Activated B cell treated with CpG ODN at 0.5 μM for 24 hours (primary cell): ENCODE data around the gene PRDM16. TPM values are rescaled to one million over a fixed set of nuclear protein-coding genes. Genes with fewer than 3 reads are reported as not detected.

ENCODE experiments used
- ATAC-seq: fragments of 200-7000 bp; cut with Tn5 transposase; one replicate; pipeline ENCODE4 v1.10.0; 2021; ENCODE audit warnings: low read depth, mild to moderate bottlenecking, moderate library complexity
- CTCF ChIA-PET: fragments of 350-600 bp; sonication (Branson Sonifier 250); formaldehyde crosslinking; loops from one replicate; lab custom pipeline; 2021; ENCODE audit warnings: antibody characterized with exemption; lab: Charles Lee
- POLR2A ChIA-PET: fragments of 350-600 bp; sonication (Branson Sonifier 250); formaldehyde crosslinking; loops from one replicate; lab custom pipeline; 2021; ENCODE audit warnings: antibody characterized with exemption; lab: Charles Lee
- DNase-seq: peaks from one replicate; pipeline ENCODE4 v3.0.0; 2022
- H3K27ac Mint-ChIP-seq: one replicate; pipeline ENCODE4 v1.8.0; 2020; ENCODE audit warnings: mixed read lengths
- H3K27me3 Mint-ChIP-seq: one replicate; pipeline ENCODE4 v1.8.0; 2021; ENCODE audit warnings: mixed read lengths
- H3K36me3 Mint-ChIP-seq: one replicate; pipeline ENCODE4 v1.8.0; 2021; ENCODE audit warnings: low read depth, mixed read lengths
- H3K4me1 Mint-ChIP-seq: one replicate; pipeline ENCODE4 v1.8.0; 2021; ENCODE audit warnings: mixed read lengths
- H3K4me3 Mint-ChIP-seq: one replicate; pipeline ENCODE4 v1.8.0; 2020; ENCODE audit warnings: mild to moderate bottlenecking, mixed read lengths
- H3K9me3 Mint-ChIP-seq: one replicate; pipeline ENCODE4 v1.8.0; 2020; ENCODE audit warnings: mixed read lengths
- intact Hi-C: fragments of 100-400 bp; cut with micrococcal nuclease; formaldehyde crosslinking; loops from one replicate; pipeline ENCODE4 v1.15.1; 2024
- total RNA-seq: library from RNA; stranded (reverse); gene quantifications from 2 replicates; pipeline ENCODE4 v1.2.3, GENCODE V29; 2022
- TF ChIP-seq, protein P1 (sequence below): fragments of 200-600 bp; IDR thresholded peaks from one replicate; pipeline ENCODE4 v1.8.0; 2022; ENCODE audit warnings: antibody characterized with exemption, mild to moderate bottlenecking

PRDM16 gene
- total RNA-seq, 1 donor from 2014 or later: not detected

DNA sequence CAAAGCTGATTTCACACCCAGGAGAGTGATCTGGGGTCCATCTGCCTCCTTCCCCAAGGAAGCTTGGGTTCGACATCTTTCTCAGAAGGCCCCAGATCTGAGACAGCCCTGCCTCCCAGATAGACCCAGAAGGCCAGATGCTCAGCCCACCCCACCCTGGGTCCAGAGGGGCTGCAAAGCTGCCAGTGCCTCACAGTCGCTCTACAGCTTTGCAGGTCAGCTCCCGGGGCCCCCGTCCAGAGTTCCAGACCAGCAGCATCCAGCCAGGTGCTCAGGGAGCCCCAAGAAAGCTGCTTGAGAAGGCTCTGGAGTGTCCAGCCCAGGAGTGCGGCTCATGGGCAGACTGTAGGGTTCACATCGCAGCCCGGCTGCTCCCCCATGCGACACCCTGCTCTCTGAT, 242.7 kb downstream of the PRDM16 start:
- H3K4me1 Mint-ChIP-seq: peaks cover 9% of the 10 kb centered on the region
- peaks cover 15% of the 10 kb centered on the region for H3K27me3 Mint-ChIP-seq
- CTCF ChIA-PET: no interaction called here
- TF ChIP-seq, protein P1, sequence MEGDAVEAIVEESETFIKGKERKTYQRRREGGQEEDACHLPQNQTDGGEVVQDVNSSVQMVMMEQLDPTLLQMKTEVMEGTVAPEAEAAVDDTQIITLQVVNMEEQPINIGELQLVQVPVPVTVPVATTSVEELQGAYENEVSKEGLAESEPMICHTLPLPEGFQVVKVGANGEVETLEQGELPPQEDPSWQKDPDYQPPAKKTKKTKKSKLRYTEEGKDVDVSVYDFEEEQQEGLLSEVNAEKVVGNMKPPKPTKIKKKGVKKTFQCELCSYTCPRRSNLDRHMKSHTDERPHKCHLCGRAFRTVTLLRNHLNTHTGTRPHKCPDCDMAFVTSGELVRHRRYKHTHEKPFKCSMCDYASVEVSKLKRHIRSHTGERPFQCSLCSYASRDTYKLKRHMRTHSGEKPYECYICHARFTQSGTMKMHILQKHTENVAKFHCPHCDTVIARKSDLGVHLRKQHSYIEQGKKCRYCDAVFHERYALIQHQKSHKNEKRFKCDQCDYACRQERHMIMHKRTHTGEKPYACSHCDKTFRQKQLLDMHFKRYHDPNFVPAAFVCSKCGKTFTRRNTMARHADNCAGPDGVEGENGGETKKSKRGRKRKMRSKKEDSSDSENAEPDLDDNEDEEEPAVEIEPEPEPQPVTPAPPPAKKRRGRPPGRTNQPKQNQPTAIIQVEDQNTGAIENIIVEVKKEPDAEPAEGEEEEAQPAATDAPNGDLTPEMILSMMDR: no peak
- DNase-seq (no peak), ATAC-seq (no peak)
- no peak overlapping the region for H3K4me3 Mint-ChIP-seq
- H3K9me3 Mint-ChIP-seq: peaks cover 5% of the 10 kb centered on the region
- H3K27ac Mint-ChIP-seq: no peak overlapping the region
- POLR2A ChIA-PET: no interaction called here
- intact Hi-C loops: no loop called here
- no peaks in the 10 kb centered on the region for H3K36me3 Mint-ChIP-seq

DNA sequence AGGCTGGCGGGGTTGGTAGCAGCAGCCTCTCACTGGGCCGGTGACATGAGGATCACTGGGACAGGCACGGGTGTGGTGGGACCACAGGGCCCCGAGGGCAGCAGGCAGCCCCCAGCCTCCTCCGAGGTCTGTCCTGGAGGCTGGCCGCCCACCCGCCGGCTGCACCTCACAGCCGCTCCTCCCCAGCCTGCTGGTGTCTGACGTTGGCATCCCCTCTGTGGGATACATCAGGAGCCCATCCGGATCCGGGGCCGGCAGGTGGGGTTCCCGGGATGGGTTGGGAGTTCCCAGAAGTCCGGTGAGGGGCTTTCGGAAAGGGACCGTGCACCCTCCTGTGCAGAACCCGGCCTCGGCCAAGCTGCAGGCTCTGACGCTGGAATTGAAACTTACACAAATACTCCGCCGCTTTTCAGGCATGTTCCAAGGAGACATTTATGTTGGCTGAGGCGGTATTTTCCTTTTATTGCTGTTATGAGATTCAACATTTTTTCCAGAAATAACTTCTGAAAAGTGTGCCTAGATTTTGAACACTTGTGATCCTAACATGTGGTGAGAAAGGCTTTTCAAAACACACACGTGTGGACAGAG, 243.4 kb downstream of the PRDM16 start:
- no peak for ATAC-seq
- Mint-ChIP-seq H3K36me3 (no peaks in the 10 kb centered on the region), H3K4me1 (peaks cover 6% of the 10 kb centered on the region), H3K9me3 (peaks cover 6% of the 10 kb centered on the region), H3K27me3 (peaks cover 15% of the 10 kb centered on the region), H3K27ac (no peak overlapping the region), H3K4me3 (no peak overlapping the region)
- TF ChIP-seq, protein P1: no peak
- DNase-seq: no peak
- intact Hi-C loops: no loop called here
- ChIA-PET POLR2A (no interaction called here), CTCF (no interaction called here)

DNA sequence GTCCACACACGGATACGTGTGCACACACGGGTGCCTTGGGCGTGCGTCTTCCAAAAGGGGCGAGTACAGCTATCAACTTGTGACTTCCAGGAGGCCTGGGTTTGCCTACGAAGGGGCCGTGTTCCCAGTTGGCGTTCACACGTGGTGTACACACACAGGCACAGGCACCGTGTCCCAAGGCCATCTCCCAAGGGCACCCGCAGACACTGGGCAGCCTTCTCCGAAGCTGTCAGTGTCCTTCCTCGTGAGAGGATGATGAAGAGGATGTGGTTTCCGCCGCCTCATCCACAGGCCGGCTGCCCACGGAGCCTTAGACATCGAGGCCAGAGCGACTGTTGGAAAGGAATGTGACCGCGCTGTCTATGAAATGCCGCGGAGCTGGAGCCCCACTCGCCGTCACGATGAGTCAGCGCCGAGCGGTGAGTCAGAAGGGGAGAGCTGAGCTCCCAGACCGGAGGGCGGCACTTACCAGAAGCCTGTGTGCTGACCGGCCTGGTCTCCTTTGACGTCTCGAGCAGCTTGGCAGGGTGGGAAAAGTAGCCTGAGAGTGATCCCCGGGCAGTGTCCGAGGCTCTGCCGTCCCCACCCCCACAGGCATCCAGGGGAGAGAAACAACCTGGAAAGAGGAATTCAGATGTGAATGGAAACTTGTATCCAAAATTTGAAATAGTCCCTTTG, 244.0 kb downstream of the PRDM16 start:
- intact Hi-C loops: no loop called here
- CTCF ChIA-PET: no interaction called here
- ATAC-seq: no peak
- POLR2A ChIA-PET: no interaction called here
- peaks cover 15% of the 10 kb centered on the region for H3K27me3 Mint-ChIP-seq
- peaks cover 6% of the 10 kb centered on the region for H3K4me1 Mint-ChIP-seq
- H3K9me3 Mint-ChIP-seq: peaks cover 6% of the 10 kb centered on the region
- no peak overlapping the region for H3K4me3 Mint-ChIP-seq
- no peak for DNase-seq
- no peak overlapping the region for H3K27ac Mint-ChIP-seq
- H3K36me3 Mint-ChIP-seq: no peaks in the 10 kb centered on the region
- TF ChIP-seq, protein P1: no peak

DNA sequence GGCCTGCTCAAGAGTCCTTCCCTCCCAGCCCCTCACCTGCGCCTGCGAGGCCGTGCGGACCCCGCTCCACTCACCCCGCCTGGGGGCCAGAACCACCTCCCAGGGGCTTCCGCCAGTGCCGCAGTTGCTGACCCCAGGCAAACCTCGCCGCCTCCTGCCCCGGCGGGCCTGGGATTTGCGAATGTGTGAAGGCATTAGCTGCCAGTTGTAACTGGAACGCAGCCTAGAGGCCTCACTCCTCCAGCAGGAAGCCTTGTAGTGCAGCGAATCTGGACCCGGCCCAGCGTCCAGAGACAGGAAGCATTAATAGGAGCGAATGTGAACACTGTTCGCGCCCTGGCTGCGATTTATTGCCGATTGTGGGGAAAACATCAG, 244.6 kb downstream of the PRDM16 start:
- ATAC-seq: no peak
- Mint-ChIP-seq H3K27me3 (peaks cover 15% of the 10 kb centered on the region), H3K4me3 (no peak overlapping the region), H3K4me1 (peaks cover 6% of the 10 kb centered on the region), H3K36me3 (no peaks in the 10 kb centered on the region), H3K9me3 (peaks cover 6% of the 10 kb centered on the region), H3K27ac (no peak overlapping the region)
- intact Hi-C loops: no loop called here
- DNase-seq: no peak
- POLR2A ChIA-PET: no interaction called here
- TF ChIP-seq, protein P1: no peak
- CTCF ChIA-PET: no interaction called here

DNA sequence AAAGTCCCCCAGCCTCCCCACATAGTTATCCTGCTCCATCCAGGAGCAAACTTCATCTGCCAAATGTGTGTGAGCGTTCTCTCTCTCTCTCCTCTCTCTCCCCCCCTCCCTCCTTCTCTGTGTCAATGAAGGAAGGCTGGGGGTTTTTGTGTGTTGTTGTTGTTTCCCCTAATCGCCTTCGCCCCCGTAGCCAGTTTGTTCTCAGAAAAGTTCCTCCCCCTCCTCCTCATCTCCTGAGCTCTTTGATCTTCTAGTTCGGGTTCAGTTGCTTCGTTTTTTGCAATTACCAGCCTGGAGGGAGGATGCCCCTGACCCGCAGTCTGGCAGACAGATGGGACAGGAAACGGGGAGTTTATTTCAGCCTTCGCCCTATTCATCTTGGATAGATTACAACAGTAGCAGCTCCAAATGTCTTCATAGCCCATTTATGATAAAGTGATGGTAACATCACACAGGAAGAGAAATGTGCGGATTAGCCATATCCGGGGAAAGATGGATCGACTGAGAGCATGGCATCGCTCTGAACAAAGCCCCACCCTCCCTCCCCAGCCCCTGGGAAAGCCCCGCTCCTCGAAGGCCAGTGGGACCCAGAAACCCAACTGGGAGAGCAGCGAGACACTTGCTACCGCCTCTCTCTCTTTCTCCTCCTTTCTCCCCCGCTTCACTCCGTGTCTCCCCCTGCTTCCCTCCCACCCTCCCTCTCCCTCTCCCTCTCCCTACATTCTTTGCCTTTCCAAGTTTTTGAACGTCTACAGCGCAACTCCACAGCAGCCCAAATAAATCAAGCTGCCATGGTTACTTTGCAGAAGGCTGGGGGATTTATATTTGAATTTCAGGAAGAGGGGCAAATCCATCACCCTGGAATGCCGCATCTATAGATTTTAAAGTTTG, 245.7 kb downstream of the PRDM16 start:
- no peaks in the 10 kb centered on the region for H3K36me3 Mint-ChIP-seq
- ChIA-PET CTCF (no interaction called here), POLR2A (no interaction called here)
- no peak for ATAC-seq
- peaks cover 6% of the 10 kb centered on the region for H3K9me3 Mint-ChIP-seq
- TF ChIP-seq, protein P1: no peak
- intact Hi-C loops: no loop called here
- no peak for DNase-seq
- no peak overlapping the region for H3K4me3 Mint-ChIP-seq
- peaks cover 6% of the 10 kb centered on the region for H3K4me1 Mint-ChIP-seq
- H3K27ac Mint-ChIP-seq: no peak overlapping the region
- H3K27me3 Mint-ChIP-seq: peaks cover 15% of the 10 kb centered on the region
